GM19023 (cell line): ENCODE results near the gene CDK5.
"Not testable (repeated sequence)": the region's sequence is repeated elsewhere in the genome, so short reads cannot be mapped to it uniquely, and the experiment has no call there.

Experiments
- ATAC-seq: cut with Tn5 transposase; IDR thresholded peaks from one replicate; pipeline ENCODE4 v1.9.1; 2021; ENCODE audit warnings: mild to moderate bottlenecking, moderate library complexity; ENCODE audit not compliant: unreplicated experiment

CDK5 gene

GRCh38 chr7:151035902-151036301 is 21.8 kb downstream of the CDK5 start:
- ATAC-seq, result no peak

- ATAC-seq, result no peak
These were observed 22.5 kb downstream of the CDK5 start for GRCh38 chr7:151035026-151035717.

DNA sequence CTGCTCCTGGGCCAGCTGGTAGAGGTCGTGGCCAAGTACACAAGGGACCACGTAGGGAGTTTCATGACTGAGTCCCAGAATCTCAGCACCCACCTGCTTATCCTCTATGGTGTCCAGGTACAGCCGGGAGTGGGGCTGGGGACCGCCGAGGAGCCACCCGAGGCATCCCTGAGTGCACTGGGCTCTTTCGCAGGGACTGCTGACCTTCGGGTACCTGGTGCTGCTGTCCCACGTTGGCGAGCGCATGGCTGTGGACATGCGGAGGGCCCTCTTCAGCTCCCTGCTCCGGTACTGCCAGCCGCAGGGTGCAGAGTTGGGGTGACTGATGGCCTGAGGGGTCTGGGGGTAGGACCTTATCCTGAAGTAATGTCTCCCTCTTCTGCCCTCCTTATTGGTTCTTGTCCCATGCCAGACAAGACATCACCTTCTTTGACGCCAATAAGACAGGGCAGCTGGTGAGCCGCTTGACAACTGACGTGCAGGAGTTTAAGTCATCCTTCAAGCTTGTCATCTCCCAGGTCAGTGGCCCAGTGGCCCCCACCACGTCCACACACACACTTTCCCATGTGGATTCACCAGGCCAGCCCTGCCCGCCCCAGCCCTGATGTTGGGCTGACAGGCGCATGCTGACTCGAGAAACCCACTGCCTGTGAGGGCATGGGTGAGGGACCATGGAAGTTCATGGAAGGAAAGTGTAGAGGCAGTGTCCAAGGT is 23.2 kb downstream of the CDK5 start:
- ATAC-seq, result no peak

GRCh38 chr7:151033864-151034249 is 23.8 kb downstream of the CDK5 start:
- no peak for ATAC-seq

DNA sequence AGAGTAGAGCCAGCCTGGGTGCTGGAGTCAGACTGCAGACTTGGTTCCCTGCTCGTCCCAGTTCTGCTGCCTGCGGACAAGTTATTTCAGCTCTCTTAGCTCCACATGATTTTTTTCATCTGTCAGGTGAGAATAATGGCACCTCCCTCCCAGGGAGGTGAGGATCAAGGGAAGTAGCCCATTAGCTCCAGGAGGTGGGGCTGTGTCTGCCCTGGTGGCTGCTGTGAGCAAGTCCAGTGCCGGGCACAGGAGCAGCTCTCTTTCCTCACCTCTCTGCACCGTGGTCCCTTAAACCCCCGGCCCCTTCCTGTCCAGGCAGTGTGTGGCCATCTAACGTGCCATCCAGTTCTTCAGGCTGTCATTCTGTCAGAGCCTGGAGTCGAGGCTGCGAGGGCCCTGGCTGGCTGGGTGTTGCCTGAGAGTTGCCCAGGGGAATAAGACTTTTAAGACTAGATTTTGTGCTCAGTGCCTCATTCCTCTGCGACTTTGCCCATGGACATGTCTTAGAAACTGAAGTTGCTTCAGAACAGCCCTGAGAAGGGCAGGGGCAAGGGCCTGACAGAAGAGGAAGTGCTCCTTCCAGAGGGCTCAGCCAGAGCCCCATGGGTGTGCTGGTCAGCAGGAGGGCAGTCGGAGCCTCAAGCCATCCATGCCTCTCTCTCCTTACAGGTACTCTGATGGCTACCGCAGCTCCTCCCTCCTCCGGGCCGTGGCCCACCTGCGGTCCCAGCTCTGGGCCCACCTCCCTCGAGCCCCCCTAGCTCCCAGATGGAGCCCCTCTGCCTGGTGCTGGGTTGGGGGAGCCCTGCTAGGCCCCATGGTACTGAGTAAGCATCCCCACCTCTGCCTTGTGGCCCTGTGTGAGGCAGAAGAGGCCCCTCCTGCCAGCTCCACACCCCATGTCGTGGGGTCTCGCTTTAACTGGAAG is 24.5 kb downstream of the CDK5 start:
- ATAC-seq, result no peak

GRCh38 chr7:151031011-151031410 is 26.7 kb downstream of the CDK5 start:
- no peak for ATAC-seq

DNA sequence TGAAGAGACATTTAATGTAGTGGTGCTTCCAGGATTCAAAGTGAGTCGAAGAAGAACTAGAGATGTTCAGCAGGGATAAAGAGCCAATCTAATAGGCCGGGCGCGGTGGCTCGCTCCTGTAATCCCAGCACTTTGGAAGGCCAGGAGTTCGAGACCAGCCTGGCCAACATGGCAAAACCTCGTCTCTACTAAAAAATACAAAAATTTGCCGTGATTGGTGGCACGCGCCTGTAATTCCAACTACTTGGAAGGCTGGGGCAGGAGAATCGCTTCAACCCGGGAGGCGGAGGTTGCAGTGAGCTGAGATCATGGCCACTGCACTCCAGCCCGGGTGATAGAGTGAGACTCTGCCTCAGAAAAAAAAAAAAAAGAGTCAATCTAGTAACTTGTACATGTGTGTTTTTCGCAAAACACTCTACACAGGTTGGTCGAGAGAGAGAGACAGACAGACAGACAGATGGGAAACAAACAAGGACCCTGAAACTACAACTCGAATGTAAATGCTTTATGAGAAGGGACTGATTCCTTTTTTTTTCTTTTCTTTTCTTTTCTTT is 28.7 kb downstream of the CDK5 start:
- ATAC-seq, result no peak

- peak; percentile 97 for ATAC-seq
These were observed 29.4 kb downstream of the CDK5 start, which contains the start of gene ABCB8 for GRCh38 chr7:151028131-151028947. Gene ABCB8, plus strand, starts transcription at chr7:151028450. Its CDS starts 66 bp downstream, at chr7:151028516.

DNA sequence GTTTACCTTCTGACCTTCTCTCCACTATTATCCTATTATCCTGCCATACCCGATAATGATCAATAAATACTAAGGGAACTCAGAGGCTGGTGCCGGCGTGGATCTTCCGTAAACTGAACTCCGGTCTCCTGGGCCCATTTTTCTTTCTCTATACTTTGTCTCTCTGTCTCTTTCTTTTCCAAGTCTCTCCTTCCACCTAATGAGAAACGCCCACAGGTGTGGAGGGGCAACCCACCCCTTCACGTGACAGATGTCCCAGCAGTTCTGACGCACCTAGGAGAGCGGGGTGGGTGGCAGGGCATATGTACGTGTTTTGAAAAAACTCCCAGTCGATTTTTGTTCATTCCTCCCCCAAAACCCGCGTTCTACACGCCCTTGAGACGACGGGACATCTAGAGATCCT is 30.0 kb downstream of the CDK5 start:
- ATAC-seq, result peak; percentile 3

DNA sequence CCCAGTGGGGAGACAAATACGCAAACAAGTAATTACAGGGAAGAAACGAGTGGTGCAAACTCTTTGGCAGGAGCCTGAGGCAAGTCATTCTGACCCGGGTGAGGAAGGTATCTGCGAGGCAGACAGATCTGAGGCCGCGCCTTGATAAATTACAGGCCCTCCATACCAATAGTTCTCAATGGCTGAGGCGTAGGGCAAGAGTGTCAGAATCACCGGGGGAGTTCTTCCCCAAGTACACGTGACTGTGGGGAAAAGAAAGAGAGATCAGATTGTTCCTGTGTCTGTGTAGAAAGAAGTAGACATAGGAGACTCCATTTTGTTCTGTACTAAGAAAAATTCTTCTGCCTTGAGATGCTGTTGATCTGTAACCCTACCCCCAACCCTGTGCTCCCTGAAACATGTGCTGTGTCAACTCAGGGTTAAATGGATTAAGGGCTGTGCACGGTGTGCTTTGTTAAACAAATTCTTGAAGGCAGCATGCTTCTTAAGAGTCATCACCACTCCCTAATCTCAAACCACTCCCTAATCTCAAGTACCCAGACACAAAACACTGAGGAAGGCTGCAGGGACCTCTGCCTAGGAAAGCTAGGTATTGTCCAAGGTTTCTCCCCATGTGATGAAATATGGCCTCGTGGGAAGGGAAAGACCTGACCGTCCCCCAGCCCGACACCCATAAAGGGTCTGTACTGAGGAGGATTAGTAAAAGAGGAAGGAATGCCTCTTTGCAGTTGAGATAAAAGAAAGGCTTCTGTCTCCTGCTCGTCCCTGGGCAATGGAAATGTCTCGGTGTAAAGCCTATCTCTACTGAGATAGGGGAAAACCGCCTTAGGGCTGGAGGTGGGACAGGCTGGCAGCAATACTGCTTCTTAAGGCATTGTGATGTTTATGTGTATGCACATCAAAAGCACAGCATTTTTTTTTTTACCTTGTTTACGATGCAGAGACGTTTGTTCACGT is 30.6 kb downstream of the CDK5 start:
- ATAC-seq, result not testable (repeated sequence)

GRCh38 chr7:151025924-151026671 is 31.6 kb downstream of the CDK5 start:
- no peak for ATAC-seq

DNA sequence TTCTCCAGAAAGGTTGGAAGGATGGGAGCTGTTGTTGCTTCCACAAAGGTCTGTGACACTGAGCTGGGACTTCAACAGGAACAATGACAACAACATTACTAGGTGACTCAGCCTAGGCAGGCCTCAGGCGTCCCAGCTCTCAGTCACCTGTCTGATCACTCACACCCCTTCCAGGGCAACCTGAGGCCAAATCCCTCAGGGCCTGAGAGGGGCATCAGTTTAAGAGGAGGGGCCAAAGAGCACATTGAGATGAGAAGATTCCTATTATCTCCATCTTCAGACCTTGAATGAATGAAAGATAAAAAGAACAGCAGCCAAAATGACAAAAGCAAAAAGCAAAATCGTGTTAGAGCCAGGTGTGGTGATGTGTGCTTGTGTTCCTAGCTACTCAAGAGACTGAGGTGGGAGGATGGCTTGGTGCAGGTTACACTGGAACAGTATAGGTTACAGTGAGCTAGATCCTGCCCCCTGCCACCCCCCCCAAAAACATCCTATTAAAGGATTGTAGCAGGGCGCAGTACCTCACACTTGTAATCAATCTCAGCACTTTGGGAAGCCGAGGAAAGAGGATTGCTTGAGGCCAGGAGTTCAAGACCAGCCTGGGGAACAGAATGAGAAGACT is 33.2 kb downstream of the CDK5 start, which contains the start of gene ATG9B:
ATG9B (minus strand) TSS at position 60 of the 622 bp plus-strand sequence. CDS start 71 bp downstream, outside the sequence.
- no peak for ATAC-seq

DNA sequence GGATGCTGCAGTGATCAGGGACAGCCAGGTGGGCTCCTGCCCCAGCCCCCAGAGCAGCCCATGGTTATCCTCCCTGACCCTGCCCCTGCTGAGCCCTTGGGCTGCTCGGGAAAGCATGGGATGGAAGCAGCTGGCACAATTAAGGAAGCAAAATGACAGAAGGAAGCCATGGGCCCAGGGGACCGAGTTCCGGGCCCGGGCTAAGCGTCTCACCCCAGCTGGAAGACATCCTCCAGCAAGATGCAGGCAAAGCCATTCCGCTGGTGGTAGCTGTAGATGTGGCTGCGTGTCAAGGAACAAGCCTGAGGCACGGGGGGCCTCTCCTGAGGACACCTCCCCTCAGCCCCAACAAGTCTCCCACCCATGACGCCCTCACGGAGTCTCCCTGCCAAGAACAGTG is 34.5 kb downstream of the CDK5 start:
- ATAC-seq, result no peak

- no peak for ATAC-seq
These were observed 37.5 kb downstream of the CDK5 start for GRCh38 chr7:151020231-151020630.

DNA sequence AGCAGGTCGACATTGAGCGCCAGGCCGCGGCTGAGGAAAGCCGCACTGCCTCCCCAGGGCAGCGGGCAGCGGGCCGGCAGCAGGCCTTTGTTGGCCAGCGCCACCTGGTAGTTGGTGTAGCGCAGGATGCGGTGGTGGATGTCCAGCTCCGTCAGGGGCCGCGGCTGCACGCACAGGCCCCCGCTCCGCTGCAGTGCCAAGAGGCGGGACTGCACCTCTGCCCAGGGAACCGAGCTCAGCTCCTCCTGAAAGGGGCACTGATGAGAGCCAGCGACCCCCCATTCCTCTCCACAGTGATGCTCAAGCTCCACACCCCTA is 38.6 kb downstream of the CDK5 start:
- ATAC-seq, result no peak

GRCh38 chr7:151018421-151019129 is 39.1 kb downstream of the CDK5 start:
- ATAC-seq, result no peak

GRCh38 chr7:151017953-151018420 is 39.7 kb downstream of the CDK5 start:
- peak; percentile 71 for ATAC-seq
